ENCODE measurements around the gene CMC4.
A peak's percentile ranks its signal among the peaks of the same experiment; 100 is the strongest.

CMC4 gene

GRCh38 chrX:155026727-155027508 is 44.0 kb downstream of the CMC4 start, which contains the start of gene FUNDC2:
Gene FUNDC2, plus strand, starts transcription at chrX:155026844. Its CDS starts 95 bp downstream, at chrX:155026939.
- peak; percentile 78 for DNase-seq (ENCODE audit: low spot score)
- no peak for TF ChIP-seq CTCF (IDR thresholded peaks at IDR 0.05; ENCODE audit: extremely low read depth, insufficient read depth, missing control alignments)
- in situ Hi-C loops (cut with MboI; ENCODE audit: low pct_unique_long_range_greater_than_20kb, low sequenced_read_pairs, unreplicated experiment), result no loop called here

- in situ Hi-C loops (cut with MboI; ENCODE audit: low pct_unique_long_range_greater_than_20kb, low sequenced_read_pairs, unreplicated experiment), result no loop called here
- no peak for TF ChIP-seq CTCF (IDR thresholded peaks at IDR 0.05; ENCODE audit: extremely low read depth, insufficient read depth, missing control alignments)
- DNase-seq (ENCODE audit: low spot score), result no peak
Measured at GRCh38 chrX:155026420-155026726, 44.6 kb downstream of the CMC4 start.

GRCh38 chrX:155023907-155024833 is 46.8 kb downstream of the CMC4 start:
- in situ Hi-C loops (cut with MboI; ENCODE audit: low pct_unique_long_range_greater_than_20kb, low sequenced_read_pairs, unreplicated experiment), result no loop called here
- no peak for DNase-seq (ENCODE audit: low spot score)
- no peak for TF ChIP-seq CTCF (IDR thresholded peaks at IDR 0.05; ENCODE audit: extremely low read depth, insufficient read depth, missing control alignments)

- no peak for TF ChIP-seq CTCF (IDR thresholded peaks at IDR 0.05; ENCODE audit: extremely low read depth, insufficient read depth, missing control alignments)
- DNase-seq (ENCODE audit: low spot score), result no peak
- in situ Hi-C loops (cut with MboI; ENCODE audit: low pct_unique_long_range_greater_than_20kb, low sequenced_read_pairs, unreplicated experiment), result no loop called here
Measured at GRCh38 chrX:155022585-155022984, 48.4 kb downstream of the CMC4 start, which contains the start of gene F8. Gene F8, minus strand, starts transcription at chrX:155022723. Its CDS starts 171 bp downstream, at chrX:155022552.

- DNase-seq (ENCODE audit: low spot score), result no peak
- in situ Hi-C loops (cut with MboI; ENCODE audit: low pct_unique_long_range_greater_than_20kb, low sequenced_read_pairs, unreplicated experiment), result no loop called here
- no peak for TF ChIP-seq CTCF (IDR thresholded peaks at IDR 0.05; ENCODE audit: extremely low read depth, insufficient read depth, missing control alignments)
Measured at GRCh38 chrX:155020591-155020990, 50.3 kb downstream of the CMC4 start.
